ENCODE results near the gene AGK. TPM values are rescaled to one million over a fixed set of nuclear protein-coding genes. Genes with fewer than 3 reads are reported as not detected.

The AGK gene
- total and polyA plus RNA-seq, 2 experiments from 2014 or later = 15.8 to 27.1 TPM

DNA sequence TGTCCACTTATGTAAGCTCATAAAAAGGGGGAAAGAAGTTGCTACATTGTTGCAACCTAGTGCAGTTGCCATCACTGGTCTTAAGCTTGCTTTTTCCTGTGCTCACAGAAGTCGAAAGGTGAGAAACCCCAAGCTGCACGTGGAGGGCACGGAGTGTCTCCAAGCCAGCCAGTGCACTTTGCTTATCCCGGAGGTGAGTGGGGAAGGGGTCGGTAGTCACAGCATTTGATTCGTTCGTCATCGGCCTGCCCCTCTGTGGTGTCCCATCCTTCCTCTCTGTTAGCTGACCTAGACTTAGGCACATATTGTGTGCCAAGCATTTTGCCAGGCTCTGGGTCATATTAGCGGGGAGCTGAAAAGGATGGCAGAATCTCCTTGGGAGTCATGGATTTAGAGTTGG lies 100.2 kb downstream of the AGK start:
- H3K4me3 ChIP-seq = no peak overlapping the region
- WGBS (ENCODE audit: low lambda C conversion rate, missing lambda C conversion rate) = 92% methylated on average over 9 of the region's 9 CpGs
- no peak overlapping the region for H3K4me2 ChIP-seq
- no peaks in the 10 kb centered on the region for H4K20me1 ChIP-seq (ENCODE audit: insufficient read depth, poor library complexity, severe bottlenecking)
- TF ChIP-seq EZH2phosphoT487 (IDR thresholded peaks at IDR 0.05; ENCODE audit: low read depth, severe bottlenecking, unreplicated experiment) = no peak
- TF ChIP-seq CTCF (IDR thresholded peaks at IDR 0.05; ENCODE audit: poor library complexity) = no peak
- TF ChIP-seq EZH2 (IDR thresholded peaks at IDR 0.05; ENCODE audit: borderline replicate concordance) = no peak
- no peaks in the 10 kb centered on the region for H3K36me3 ChIP-seq (replicated peaks; ENCODE audit: insufficient read depth, low read depth)
- peaks cover 4% of the 10 kb centered on the region for H3K4me1 ChIP-seq (ENCODE audit: insufficient read depth)
- no peak overlapping the region for H3K27ac ChIP-seq
- no peaks in the 10 kb centered on the region for H3K9me3 ChIP-seq (ENCODE audit: low read depth)
- DNase-seq (ENCODE audit: low spot score) = no peak
- H3K9me2 ChIP-seq (replicated peaks; ENCODE audit: insufficient read depth) = no peaks in the 10 kb centered on the region
- H3K79me2 ChIP-seq = no peaks in the 10 kb centered on the region
- no peak overlapping the region for H2AFZ ChIP-seq
- no peaks in the 10 kb centered on the region for H3K27me3 ChIP-seq

- Histone ChIP-seq H3K4me1 (ENCODE audit: insufficient read depth) (peaks cover 4% of the 10 kb centered on the region), H3K4me3 (no peak overlapping the region), H4K20me1 (ENCODE audit: insufficient read depth, poor library complexity, severe bottlenecking) (no peaks in the 10 kb centered on the region), H3K9me3 (ENCODE audit: low read depth) (no peaks in the 10 kb centered on the region), H3K36me3 (replicated peaks; ENCODE audit: insufficient read depth, low read depth) (no peaks in the 10 kb centered on the region), H3K9me2 (replicated peaks; ENCODE audit: insufficient read depth) (no peaks in the 10 kb centered on the region), H3K4me2 (no peak overlapping the region), H3K27me3 (no peaks in the 10 kb centered on the region), H3K79me2 (no peaks in the 10 kb centered on the region), H3K27ac (no peak overlapping the region), H2AFZ (no peak overlapping the region)
- DNase-seq (ENCODE audit: low spot score) = no peak
- WGBS (ENCODE audit: low lambda C conversion rate, missing lambda C conversion rate) = 81% methylated on average over 3 of the region's 3 CpGs
- TF ChIP-seq EZH2 (IDR thresholded peaks at IDR 0.05; ENCODE audit: borderline replicate concordance) (no peak), CTCF (IDR thresholded peaks at IDR 0.05; ENCODE audit: poor library complexity) (no peak), EZH2phosphoT487 (IDR thresholded peaks at IDR 0.05; ENCODE audit: low read depth, severe bottlenecking, unreplicated experiment) (no peak)
These were observed 101.5 kb downstream of the AGK start for GRCh38 chr7:141652691-141653090.

GRCh38 chr7:141654551-141654950 lies 103.3 kb downstream of the AGK start:
- H3K27ac ChIP-seq = no peak overlapping the region
- H3K4me2 ChIP-seq = no peak overlapping the region
- H3K4me3 ChIP-seq = no peak overlapping the region
- peak; percentile 79 for DNase-seq (ENCODE audit: low spot score)
- no peak for TF ChIP-seq EZH2 (IDR thresholded peaks at IDR 0.05; ENCODE audit: borderline replicate concordance)
- TF ChIP-seq EZH2phosphoT487 (IDR thresholded peaks at IDR 0.05; ENCODE audit: low read depth, severe bottlenecking, unreplicated experiment) = no peak
- TF ChIP-seq CTCF (IDR thresholded peaks at IDR 0.05; ENCODE audit: poor library complexity) = peak; percentile 68
- peaks cover 4% of the 10 kb centered on the region for H3K4me1 ChIP-seq (ENCODE audit: insufficient read depth)
- H3K36me3 ChIP-seq (replicated peaks; ENCODE audit: insufficient read depth, low read depth) = no peaks in the 10 kb centered on the region
- H4K20me1 ChIP-seq (ENCODE audit: insufficient read depth, poor library complexity, severe bottlenecking) = no peaks in the 10 kb centered on the region
- H2AFZ ChIP-seq = no peak overlapping the region
- H3K79me2 ChIP-seq = no peaks in the 10 kb centered on the region
- no peaks in the 10 kb centered on the region for H3K27me3 ChIP-seq
- H3K9me2 ChIP-seq (replicated peaks; ENCODE audit: insufficient read depth) = no peaks in the 10 kb centered on the region
- 39% methylated on average over 3 of the region's 3 CpGs for WGBS (ENCODE audit: low lambda C conversion rate, missing lambda C conversion rate)
- no peaks in the 10 kb centered on the region for H3K9me3 ChIP-seq (ENCODE audit: low read depth)

DNA sequence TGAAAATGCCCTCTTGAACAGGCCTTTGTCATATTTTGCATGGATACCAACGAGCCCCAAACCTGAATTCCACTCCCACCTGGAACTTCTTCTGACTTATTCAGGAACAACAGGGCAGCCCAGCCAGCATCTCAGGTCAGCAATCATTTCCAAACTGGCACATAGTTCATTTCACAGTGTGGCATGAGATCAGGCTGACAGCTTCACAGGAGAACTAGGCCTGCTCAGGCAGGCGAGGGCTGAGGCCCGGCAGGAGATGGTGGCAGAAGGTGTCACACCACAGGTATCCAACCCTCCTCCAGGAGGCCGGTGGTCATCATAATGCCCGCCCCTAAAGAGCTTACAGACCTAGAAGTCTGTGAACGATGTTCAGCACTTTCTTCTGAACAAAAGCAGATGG lies 108.3 kb downstream of the AGK start:
- Histone ChIP-seq H3K4me1 (ENCODE audit: insufficient read depth) (no peaks in the 10 kb centered on the region), H3K79me2 (no peaks in the 10 kb centered on the region), H3K27me3 (no peaks in the 10 kb centered on the region), H3K9me3 (ENCODE audit: low read depth) (no peaks in the 10 kb centered on the region), H2AFZ (no peak overlapping the region), H4K20me1 (ENCODE audit: insufficient read depth, poor library complexity, severe bottlenecking) (no peaks in the 10 kb centered on the region), H3K27ac (no peak overlapping the region), H3K9me2 (replicated peaks; ENCODE audit: insufficient read depth) (no peaks in the 10 kb centered on the region), H3K4me3 (no peak overlapping the region), H3K4me2 (no peak overlapping the region), H3K36me3 (replicated peaks; ENCODE audit: insufficient read depth, low read depth) (no peaks in the 10 kb centered on the region)
- WGBS (ENCODE audit: low lambda C conversion rate, missing lambda C conversion rate) = 91% methylated on average over 6 of the region's 6 CpGs
- no peak for DNase-seq (ENCODE audit: low spot score)
- TF ChIP-seq EZH2 (IDR thresholded peaks at IDR 0.05; ENCODE audit: borderline replicate concordance) (no peak), CTCF (IDR thresholded peaks at IDR 0.05; ENCODE audit: poor library complexity) (no peak), EZH2phosphoT487 (IDR thresholded peaks at IDR 0.05; ENCODE audit: low read depth, severe bottlenecking, unreplicated experiment) (no peak)
